HG03520 (cell line): Measurements from ENCODE around the gene TPGS2.
"Not testable (repeated sequence)": the region's sequence is repeated elsewhere in the genome, so short reads cannot be mapped to it uniquely, and the experiment has no call there.

ENCODE experiments used
- ATAC-seq: cut with Tn5 transposase; IDR thresholded peaks from one replicate; pipeline ENCODE4 v1.9.1; 2021; ENCODE audit warnings: mild to moderate bottlenecking, moderate library complexity; ENCODE audit not compliant: unreplicated experiment

The TPGS2 gene, protein sequence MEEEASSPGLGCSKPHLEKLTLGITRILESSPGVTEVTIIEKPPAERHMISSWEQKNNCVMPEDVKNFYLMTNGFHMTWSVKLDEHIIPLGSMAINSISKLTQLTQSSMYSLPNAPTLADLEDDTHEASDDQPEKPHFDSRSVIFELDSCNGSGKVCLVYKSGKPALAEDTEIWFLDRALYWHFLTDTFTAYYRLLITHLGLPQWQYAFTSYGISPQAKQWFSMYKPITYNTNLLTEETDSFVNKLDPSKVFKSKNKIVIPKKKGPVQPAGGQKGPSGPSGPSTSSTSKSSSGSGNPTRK

DNA sequence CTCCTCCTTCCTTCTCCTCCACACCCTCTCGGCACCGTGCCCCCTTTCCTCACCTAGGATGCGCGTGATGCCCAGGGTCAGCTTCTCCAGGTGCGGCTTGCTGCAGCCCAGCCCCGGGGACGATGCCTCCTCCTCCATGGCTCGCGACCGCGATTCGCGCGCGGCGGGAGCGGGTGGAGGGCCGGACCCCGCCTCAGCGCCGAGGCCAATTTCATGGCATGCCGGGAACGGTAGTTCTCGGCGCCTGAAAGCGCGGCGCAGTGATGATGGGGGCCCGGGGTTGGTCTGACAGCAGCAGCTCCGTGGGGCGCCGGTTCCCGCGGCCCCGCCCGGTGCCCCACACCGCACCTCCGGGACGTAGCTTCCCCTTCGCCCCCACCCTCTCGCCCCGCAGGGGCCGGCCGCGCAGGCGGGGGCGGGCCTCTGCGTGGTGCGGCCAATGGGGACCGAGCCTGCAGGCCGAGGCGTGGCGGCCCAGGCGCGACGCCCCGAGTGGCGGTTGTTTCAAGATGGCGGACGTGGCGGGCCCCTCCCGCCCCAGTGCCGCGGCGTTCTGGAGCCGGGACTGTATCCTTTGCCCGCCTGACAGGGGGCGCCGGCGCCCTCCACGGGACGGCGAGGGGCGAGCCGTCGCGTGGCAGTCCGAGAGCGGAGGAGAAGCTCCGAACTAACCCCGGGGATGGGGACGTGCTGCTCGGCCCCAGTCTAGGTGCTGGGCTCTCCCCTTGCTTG lies at the start of gene TPGS2, which contains the start of gene KIAA1328:
Gene TPGS2 (minus strand): TSS at position 373 of the 732 bp plus-strand sequence. CDS start 235 bp downstream, at position 138.
Gene KIAA1328 (plus strand): TSS at position 498 of the 732 bp plus-strand sequence. CDS start 12 bp downstream, at position 510.
- ATAC-seq = peak; percentile 90

DNA sequence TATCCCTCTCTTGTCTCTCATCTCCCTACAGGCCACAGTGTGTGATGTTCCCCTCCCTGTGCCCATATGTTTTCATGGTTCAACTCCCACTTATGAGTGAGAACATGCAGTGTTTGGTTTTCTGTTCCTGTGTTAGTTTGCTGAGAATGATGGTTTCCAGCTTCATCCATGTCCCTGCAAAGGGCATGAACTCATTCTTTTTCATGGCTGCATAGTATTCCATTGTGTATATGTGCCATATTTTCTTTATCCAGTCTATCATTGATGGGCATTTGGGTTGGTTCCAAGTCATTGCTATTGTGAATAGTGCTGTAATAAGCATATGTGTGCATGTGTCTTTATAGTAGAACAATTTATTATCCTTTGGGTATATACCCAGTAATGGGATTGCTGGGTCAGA lies 45.0 kb upstream of the TPGS2 start:
- not testable (repeated sequence) for ATAC-seq

DNA sequence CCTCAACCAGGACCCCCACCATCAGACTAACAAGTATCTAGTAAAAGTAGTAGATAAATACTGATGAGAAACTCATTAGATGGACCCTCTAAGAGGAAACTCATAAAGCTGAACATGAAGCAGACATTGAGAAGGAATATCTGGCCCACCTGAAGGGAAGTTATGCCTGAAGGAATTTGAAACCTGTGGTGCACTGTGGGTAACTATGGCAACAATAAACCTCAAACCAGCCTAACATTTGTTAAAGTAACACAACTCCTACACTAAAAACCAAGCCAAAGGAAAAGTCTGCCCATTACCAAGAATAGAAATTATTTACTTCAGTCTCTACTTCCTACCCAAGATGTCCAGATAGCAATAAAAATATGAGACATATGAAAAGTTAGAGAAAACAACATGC lies 43.5 kb upstream of the TPGS2 start:
- no peak for ATAC-seq

DNA sequence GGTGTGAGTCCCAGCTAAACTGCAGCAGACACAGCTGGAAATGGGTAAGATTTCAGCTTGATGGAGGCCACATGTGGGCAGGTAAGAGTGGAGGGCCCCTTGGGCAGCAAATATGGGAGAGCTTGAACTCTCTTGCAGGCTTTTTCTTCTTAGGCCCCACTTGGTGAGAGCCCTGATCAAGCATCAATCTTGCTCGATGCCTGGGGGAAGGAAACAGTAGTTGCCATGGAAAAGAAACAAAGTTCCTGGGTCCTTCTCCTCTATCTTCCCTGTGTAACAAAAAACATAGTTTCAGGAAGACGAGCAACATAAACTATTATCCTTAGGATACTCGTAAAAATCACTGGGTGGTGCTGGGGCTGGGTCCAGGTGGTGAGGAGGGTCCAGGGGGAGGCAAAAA lies 43.0 kb upstream of the TPGS2 start:
- ATAC-seq = no peak

DNA sequence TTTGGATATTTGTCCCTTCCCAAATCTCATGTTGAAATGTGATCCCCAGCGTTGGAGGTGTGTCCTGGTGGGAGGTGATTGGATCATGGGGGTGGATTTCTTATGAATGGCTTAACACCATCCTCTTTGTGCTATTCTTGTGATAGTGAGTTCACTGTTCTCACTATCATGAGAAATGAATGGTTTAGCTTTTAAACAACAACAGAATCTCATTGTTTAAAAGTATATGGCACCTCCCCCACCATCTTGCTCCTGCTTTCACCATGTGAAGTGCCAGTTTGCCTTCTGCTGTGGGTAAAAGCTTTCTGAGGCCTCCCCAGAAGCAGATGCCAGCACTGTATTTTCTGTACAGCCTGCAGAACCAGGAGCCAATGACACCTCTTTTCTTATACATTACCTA lies 38.3 kb upstream of the TPGS2 start:
- no peak for ATAC-seq

DNA sequence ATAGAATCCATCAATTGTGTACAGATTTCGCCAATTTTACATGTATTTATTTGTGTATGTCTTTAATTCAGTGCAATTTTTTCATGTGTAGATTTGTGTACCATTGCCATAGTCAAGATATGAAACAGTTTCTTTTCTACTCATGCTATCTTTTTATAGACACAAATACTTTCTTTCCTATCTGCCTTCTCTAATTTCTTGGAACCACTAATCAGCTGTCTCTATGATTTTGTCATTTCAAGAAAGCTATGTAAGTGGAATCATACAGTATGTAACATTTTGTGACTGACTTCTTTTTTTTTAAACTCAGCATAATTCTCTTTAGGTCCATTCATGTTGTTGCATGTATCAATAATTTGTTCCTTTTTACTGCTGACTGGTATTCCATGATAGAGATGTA lies 33.4 kb upstream of the TPGS2 start:
- ATAC-seq = no peak

DNA sequence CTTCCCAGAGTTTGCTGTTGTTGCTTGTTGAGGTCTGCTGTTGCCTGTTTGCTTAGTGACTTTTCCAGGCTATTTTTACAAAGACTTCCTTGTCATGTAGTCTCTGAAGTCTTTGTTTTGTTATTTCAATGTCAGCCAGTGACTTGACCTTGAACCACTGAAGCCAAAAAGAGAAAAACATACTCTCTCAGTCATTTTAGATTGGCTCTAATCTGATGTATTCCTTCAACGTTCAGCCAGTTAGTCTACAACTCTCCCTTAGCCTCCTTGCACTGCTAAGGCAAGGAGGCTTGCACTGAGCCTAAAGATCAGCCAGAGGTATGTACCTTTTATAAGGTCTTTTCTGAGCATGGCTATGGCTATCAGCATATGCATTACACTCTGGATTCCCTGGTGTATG lies 28.0 kb upstream of the TPGS2 start:
- ATAC-seq = no peak

DNA sequence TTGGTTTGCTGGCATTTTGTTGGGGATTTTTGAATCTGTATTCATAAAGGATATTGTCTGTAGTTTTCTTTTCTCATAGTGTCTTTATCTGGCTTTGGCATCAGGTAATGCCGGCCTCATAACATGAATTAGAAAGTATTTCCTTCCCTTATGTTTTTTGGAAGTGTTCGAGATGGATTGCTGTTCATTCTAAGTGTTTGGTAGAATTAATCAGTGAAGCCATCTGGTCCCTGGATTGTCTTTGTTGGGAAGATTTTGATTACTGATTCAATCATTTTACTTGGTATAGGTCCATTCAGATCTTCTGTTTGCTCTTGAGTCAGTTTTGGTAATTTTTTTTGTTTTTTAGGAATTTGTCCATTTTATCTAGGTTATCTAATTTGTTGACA lies 22.4 kb upstream of the TPGS2 start:
- no peak for ATAC-seq

DNA sequence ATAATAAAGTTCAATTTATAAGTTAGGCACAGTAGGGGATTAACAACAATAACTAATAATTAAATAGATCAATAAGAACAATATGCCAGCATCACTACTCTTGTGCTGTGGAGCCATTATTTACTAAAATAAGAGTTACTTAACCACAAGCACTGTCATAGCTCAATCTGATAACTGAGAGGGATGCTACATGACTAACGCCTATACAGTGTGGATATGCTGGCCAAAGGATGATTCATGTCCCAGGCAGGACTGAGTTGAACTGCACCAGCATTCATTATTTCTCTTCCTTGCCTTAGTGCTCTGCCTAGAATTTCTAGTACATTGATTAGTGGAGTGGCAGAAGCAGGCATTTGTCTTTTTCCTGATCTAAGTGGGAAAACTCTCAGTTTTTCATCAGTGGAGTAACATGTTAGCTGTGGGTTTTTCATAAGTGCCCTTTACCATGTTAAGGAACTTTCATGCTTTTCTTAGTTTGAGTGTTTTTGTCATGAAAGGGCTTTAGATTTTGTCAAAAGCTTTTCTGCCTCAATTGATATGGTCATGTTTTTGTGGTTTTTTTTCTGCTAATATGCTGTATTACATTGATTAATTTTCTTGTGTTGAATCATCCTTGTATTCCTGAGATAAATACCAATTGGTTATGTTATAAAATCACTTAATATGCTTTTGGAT lies 21.9 kb upstream of the TPGS2 start:
- ATAC-seq = no peak

DNA sequence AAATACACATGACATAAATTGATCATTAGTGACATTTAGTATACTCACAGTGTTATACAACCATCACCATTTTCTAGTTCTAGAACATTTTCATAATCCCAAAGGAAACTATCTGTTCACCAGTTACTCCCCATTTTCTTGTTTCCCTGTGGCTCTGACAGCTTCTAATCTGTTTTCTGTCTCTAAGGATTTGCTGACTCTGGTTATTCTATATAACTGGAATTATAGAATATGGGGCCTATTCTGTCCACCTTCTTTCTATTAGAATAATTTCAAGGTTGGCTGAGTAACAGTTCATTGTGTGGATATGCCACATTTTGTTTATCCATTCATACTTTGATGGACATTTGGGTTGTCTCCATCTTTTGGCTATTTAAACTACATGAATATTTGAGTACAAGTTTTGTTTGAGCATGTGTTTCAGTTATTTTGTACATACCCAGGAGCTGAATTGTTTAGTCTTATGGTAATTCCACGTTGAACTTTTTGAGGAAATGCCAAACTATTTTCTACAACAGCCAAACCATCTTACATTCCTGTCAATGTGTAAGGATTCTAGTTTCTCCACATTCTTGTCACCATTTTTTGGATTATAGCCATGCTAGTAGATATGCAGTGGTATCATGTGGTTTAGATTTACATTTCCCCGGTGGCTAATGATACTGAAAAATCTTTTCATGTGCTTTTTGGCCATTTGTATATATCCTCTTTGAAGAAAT lies 20.6 kb upstream of the TPGS2 start:
- no peak for ATAC-seq

DNA sequence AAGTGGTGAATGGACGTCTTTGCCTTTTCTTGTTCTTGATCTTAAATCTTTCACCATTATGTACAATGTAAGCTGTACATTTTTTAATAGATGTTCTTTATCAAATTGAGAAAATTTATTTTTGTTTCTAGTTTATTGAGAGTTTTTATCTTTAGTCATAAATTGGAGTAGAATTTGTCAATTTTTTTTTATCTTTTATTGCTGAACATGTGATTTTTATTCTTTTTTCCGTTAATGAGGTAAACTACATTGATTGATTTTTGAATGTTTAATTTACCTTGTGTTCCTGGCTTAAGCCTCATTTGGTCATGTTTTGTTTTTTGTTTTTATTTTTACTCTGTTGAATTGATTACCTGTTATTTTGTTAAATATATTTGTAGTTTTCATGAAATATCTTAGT lies 19.8 kb upstream of the TPGS2 start:
- ATAC-seq = no peak

DNA sequence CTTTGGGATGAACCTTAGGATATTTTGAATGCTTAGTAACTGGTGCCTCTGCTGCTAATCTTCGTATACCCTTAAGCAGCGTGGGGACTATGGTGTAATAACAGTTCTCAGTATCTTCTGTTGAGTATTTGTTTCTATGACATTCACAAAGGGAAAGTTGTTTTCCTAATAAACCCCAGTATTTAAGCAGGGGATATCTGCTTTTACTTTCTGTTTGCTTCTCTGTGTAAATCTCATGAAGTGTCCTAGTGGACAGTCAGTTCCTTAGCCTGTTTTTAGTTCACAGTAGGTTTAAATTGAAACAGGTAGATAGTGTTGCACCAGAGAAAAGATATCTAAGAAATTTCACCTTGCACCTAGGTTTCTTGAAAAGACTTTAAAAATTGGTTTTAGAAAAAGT lies 15.0 kb upstream of the TPGS2 start:
- no peak for ATAC-seq

DNA sequence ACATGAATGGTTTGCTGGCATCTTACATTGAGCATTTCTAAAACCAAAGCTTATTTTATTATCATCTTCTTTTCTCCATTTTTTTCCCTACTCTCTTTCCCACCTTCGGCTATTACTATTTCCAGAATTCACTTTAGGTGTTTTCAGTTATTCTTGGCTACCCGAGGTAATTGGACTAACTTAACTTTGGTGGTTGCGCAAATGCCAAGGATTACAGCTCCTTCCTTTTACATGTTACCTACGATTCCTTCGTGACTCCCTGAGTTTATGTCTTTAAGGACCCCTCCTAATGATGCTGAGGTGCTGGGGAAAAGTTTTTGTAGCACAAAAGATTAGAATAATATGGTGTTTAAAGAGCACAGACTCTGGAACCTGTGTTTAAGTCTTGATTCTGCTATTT lies 14.4 kb upstream of the TPGS2 start:
- no peak for ATAC-seq

DNA sequence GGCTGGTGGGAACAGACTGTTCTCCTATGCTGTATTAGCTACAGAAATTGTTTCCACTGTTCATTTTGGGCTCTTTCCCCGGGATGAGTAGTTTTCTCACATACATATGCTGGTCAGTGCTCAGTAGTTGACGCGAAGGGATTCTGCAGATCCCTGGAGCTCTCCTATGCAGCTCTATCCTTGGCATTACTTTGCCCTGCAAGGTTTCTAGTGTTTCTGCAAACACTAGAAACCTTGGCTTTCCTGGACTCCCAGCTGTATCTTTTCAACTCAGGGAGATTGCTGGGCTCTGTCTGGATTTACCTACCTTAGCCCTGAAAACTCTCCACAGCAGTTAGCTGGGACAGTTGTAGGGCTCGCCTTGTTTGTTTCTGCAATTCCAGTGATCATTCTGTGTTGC lies 11.0 kb upstream of the TPGS2 start:
- no peak for ATAC-seq

DNA sequence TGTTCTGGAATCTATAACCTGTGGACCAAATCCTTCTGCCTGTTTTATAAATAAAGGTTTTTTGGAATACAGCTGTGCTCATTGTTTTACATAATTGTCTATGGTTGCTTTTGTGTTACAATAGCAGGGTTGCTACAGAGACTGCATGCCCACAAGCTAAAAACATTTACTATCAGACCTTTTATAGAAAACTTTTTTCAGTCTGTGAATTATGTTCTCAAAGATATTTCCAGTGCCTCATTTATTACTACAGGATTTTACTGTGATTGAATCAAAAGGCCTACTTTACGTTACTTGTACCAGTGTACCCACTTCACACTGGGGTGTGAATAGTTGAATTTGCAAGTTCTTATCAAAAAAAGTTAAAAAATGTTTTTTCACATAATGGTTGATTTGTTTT lies 7.1 kb upstream of the TPGS2 start:
- ATAC-seq = no peak

DNA sequence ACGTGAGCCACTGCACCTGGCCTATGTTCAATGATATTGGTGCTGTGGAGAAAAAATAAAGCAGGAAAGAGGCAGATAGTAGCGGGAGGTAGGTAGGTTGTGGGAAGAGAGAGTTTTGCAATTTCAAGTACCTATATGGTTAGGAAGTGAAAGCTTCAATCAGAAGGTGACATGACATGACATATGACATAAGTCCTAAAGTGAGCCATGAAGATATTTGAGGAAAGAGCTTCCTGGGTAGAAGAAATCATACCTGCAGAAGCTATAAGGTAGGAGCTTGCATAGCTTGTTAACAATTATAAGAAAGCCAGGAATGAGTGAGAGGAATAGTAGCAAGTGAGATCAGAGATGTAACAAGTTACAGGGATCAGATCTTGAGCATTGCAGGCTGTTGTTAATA lies 4.3 kb upstream of the TPGS2 start:
- ATAC-seq = no peak

DNA sequence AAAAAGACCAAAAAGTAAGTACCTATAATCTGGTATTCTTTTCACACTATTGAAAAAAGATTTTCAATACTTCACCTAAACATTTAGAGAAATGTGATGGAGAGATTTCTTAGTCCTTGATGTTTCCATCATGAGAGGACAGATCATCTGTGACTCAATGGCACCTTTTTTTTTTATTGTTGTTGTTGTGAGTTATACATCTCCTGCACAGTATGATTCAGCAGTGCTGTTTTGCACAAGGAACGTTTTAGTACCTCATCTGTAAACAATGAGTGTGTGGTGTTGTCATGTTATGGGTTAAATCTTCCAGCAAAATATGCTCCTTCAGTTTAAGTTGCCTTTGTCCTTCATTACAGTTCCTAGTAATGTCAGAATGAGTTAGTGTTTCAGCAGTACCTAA lies 2.3 kb upstream of the TPGS2 start:
- ATAC-seq = no peak

DNA sequence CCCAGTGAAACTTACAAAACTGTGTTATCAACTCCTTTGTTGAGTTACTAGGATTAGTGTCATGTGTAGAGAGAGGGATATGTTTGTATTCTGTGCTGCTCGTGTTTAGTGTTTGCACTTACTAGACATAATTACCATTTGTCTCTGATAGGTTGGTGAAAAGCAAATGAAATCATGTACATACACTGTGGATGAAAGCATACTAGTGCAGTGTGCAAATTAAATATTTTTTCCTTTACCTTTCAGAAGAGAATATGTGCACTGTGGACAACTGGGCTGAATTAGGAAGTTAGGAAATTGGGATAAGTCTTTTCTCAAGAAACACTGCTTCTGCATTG lies 1.3 kb upstream of the TPGS2 start:
- no peak for ATAC-seq

DNA sequence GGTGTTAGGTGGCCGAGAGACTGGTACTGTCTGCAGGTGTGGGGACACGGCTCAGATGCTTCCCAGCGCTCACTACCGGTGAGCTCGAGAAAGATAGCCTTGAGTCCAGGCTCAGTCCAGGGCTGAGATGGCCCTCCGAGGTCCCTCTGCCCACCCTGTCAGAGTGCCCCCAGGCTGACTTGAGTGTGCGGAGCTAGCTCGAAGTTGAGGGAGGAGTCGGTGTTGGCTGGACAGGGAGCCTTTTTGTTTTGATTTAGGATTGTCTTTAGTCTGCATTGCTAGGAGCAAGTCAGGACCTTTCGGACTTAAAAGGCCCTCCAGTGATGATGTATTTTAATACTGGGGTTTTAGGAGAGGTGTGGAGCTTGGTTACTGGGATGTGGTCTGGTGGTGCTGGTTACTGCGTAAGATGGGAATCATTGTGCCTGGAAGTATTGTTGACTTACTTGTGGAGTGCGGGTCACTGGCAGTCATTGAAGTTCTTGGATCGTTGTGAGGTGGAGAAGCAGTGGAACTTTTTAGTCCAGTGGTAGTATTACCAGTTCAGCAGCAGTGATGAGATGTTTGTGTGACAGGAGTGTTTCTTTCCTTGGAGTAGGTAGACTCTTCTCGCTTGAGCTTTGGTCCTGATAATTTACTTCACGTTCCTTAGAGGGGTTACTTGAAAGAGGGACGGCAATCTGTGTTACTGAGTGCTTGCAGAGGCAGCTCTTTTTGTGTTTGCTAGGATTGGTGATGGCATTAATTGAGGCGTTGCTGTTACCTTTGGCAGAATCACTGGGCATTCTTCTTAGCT lies 758 bp upstream of the TPGS2 start:
- no peak for ATAC-seq

DNA sequence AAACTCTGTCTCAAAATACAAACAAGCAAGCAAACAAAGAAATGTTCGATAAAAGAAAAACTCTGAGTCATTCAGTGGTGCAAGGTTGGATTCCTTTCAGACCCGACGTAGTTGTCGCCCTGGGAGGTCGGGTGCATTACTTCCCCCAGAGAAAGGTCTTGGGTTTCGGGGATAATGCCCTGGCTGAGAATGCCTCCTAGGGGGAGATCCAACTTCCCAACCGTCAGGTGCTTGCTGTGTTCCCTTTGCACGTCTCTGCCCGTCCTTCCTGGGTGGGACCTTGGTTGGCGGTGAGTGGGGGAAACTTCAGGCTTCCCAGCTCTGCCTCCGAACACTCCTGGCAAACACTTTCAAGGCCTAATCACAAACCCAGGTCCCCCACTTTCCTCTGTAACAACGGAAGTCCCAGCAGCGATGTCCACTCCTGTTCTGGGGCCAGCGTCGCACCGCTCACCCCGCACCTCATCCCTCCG lies 609 bp downstream of the TPGS2 start:
- ATAC-seq = no peak

DNA sequence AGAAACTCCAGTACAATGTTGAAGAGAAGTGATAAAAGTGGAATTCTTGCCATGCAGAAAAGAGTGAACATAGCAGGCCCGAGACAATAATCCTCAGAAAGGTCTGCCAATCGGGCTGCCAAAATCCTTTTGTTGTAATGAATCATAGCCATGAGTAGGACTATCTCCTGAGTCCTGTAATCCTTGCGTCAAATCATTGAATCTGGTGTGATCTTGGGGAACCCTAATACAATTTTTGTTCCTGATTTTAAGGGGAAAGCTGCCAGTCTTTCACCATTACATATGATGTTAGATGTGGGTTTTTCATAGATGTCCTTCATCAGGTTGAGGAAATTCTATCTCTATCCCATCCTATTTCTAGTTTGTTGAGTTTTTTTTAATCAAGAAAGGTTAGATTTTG lies 2.2 kb downstream of the TPGS2 start:
- ATAC-seq = no peak
